Measurements from ENCODE around the gene DKC1.

The DKC1 gene

GRCh38 chrX:154738011-154738738 lies 24.5 kb upstream of the DKC1 start:
- no peak for FAIRE-seq

GRCh38 chrX:154739952-154740465 lies 22.7 kb upstream of the DKC1 start:
- FAIRE-seq, result no peak

- FAIRE-seq, result no peak
Observed at GRCh38 chrX:154742613-154743012, 20.1 kb upstream of the DKC1 start.

GRCh38 chrX:154748712-154749339 lies 13.8 kb upstream of the DKC1 start:
- FAIRE-seq, result peak; percentile 70

GRCh38 chrX:154749856-154750255 lies 12.8 kb upstream of the DKC1 start:
- FAIRE-seq, result no peak

- FAIRE-seq, result no peak
Observed at GRCh38 chrX:154750301-154751202, 12.1 kb upstream of the DKC1 start, which contains the start of gene GAB3. Gene GAB3 (minus strand): TSS chrX:154751077. CDS start chrX:154751025, 52 bp downstream.

- FAIRE-seq, result no peak
Observed at GRCh38 chrX:154751203-154751668, 11.4 kb upstream of the DKC1 start.

- no peak for FAIRE-seq
Observed at GRCh38 chrX:154751669-154752271, 10.9 kb upstream of the DKC1 start.

- no peak for FAIRE-seq
Observed at GRCh38 chrX:154758696-154759095, 4.0 kb upstream of the DKC1 start.

GRCh38 chrX:154761977-154762536 lies 607 bp upstream of the DKC1 start:
- FAIRE-seq, result no peak

- no peak for FAIRE-seq
Observed at GRCh38 chrX:154774622-154775021, 12.0 kb downstream of the DKC1 start.

GRCh38 chrX:154775419-154776349 lies 13.0 kb downstream of the DKC1 start:
- no peak for FAIRE-seq

- no peak for FAIRE-seq
Observed at GRCh38 chrX:154776753-154777152, 14.1 kb downstream of the DKC1 start.

GRCh38 chrX:154779261-154779660 lies 16.6 kb downstream of the DKC1 start:
- FAIRE-seq, result no peak

GRCh38 chrX:154780968-154781367 lies 18.3 kb downstream of the DKC1 start:
- FAIRE-seq, result no peak

- FAIRE-seq, result no peak
Observed at GRCh38 chrX:154784149-154784995, 21.7 kb downstream of the DKC1 start.

- FAIRE-seq, result no peak
Observed at GRCh38 chrX:154785716-154786115, 23.1 kb downstream of the DKC1 start.

GRCh38 chrX:154791467-154791866 lies 28.8 kb downstream of the DKC1 start:
- no peak for FAIRE-seq

GRCh38 chrX:154791939-154792338 lies 29.3 kb downstream of the DKC1 start:
- no peak for FAIRE-seq

All from G401.6 (cell line).